NCI-H82 treated with DMSO at 0.1 percent for 48 hours (cell line): ENCODE data around the gene DCC.

ENCODE experiments used
- DNase-seq: peaks from one replicate; lab custom pipeline; 2025; ENCODE audit not compliant: unreplicated experiment; lab: John Stamatoyannopoulos, UW

Gene DCC

DNA sequence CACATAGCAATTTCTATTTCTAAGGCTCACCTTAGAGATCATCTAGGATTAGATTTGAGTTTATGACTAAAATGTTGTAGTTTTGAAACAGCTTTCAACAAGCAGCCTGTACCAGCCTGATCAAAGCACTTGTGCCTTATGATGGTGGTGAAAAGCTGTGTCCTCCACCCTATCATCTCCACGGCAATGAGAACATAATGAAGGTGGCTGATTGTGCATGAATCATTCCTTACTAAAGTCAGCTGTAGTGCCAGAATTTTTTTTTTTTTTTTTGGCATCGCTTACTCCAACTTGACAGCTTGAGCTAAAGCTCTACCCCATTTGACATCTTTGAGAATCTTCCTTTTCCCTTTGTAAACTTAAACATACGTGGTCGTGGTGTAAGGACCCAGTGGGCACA lies 86.0 kb downstream of the DCC start:
- no peak for DNase-seq

- no peak for DNase-seq
These were observed 86.5 kb downstream of the DCC start for GRCh38 chr18:52426462-52426861.

DNA sequence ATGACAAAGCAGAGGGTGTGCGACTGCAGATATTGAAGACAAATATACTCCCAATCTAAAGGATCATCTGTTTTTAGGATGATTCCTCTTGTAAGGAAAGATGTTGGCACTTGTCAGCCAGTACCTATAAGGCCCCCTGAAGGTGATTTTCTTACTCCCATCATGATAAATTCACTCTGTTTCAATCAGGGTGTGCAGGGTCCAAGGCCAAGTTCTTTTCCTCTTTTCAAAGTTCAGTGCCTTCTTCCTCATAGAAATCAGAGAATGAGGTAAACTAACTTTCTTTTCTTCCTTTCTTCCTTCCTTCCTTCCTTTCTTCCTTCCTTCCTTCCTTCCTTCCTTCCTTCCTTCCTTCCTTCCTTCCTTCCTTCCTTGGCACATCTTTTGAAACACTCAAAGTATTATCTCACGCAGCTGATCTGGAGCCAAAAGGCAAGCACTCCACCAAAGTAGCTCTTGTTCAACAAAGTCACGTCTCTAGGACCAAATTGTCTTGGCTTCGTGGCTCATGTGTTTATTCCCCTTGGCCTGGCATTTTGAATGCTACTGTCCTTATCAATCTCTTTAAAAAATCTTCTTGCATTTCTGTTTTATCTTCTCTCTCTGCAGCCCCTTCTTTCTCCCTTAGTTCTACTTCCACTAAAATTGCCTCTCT lies 87.7 kb downstream of the DCC start:
- no peak for DNase-seq

- DNase-seq, result no peak
These were observed 91.7 kb downstream of the DCC start for GRCh38 chr18:52431683-52432082.

DNA sequence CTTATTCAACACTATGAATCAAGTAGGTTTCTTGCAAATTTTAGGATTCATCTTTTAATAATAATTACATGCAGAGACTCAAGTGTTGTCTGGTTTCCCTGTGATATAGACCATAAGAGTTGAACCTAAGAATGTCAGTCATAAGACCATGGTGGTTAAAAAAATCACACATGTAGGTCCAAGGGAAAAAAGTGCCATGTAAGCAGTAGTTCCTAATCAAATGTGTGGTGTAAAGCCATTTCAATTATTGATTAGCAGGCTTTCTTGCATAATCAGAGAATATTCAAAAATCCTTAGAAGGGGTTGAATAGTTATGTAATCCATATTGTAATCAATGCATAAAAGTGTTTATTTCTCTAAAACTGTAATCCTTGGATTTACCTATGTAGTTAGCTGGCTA lies 93.8 kb downstream of the DCC start:
- DNase-seq, result no peak

GRCh38 chr18:52435301-52435700 lies 95.3 kb downstream of the DCC start:
- peak; percentile 81 for DNase-seq

GRCh38 chr18:52437161-52437560 lies 97.2 kb downstream of the DCC start:
- DNase-seq, result peak; percentile 61

GRCh38 chr18:52439457-52439856 lies 99.5 kb downstream of the DCC start:
- no peak for DNase-seq

- no peak for DNase-seq
These were observed 101.8 kb downstream of the DCC start for GRCh38 chr18:52441794-52442193.

GRCh38 chr18:52442686-52443085 lies 102.7 kb downstream of the DCC start:
- DNase-seq, result peak; percentile 52

- no peak for DNase-seq
These were observed 111.3 kb downstream of the DCC start for GRCh38 chr18:52451256-52451655.

- peak; percentile 58 for DNase-seq
These were observed 111.9 kb downstream of the DCC start for GRCh38 chr18:52451851-52452250.

DNA sequence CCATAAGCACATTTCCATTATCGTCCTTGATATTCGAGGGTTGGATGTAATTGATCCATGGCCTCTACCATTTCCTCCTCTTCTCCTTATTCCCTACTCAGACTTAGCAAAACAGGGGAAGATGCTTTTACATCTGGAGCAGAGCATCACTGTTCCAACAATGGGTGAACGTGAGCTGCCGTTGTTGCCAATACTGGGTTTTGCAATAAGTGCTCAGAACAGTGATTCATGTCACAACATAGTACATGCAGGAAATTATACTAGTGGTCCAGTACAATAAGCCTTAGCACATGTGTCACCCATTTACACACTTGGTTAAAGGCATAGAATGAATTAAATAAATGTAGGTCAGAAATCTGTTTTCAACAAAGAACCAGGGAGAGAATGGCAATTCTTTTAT lies 112.4 kb downstream of the DCC start:
- DNase-seq, result no peak

- no peak for DNase-seq
These were observed 119.9 kb downstream of the DCC start for GRCh38 chr18:52459890-52460289.

DNA sequence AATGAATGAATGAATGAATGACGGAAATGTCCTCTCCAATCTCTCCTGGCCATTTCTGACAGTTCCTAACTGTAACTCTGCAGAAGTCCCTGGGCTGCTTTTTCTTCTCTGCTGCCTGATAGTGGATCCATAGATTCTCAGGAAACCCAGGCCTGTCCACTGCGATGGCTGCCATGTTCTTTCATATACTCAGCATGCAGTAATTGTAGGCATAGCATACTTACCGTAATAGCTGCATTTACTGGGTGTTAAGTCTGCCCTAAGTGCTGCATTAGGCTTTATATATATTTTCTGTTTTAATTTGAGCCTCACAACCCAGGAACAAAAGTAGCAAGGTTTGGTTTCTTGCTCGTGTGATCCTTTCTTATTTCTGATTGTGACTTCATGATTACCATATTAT lies 122.9 kb downstream of the DCC start:
- no peak for DNase-seq

GRCh38 chr18:52465391-52465790 lies 125.4 kb downstream of the DCC start:
- DNase-seq, result no peak

GRCh38 chr18:52468496-52468895 lies 128.5 kb downstream of the DCC start:
- no peak for DNase-seq

DNA sequence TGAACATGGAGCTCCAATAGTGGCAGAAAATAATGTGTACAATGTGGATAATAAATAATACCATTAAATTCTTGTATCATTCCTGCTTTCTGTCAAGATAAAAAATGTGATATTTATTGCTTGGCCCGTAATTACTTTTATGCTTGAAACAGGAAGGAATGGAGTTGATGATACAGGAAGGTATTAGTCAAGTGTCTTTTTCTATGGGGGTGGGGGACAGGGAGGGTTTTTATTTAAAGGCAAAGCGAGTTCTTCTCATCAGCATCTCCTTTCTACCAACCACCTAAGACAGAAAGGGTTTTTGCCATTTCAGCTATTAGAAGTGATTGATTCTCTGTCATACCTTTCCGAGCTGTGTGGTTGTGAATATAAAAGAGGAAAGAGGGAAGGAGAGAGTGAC lies 135.3 kb downstream of the DCC start:
- DNase-seq, result no peak

DNA sequence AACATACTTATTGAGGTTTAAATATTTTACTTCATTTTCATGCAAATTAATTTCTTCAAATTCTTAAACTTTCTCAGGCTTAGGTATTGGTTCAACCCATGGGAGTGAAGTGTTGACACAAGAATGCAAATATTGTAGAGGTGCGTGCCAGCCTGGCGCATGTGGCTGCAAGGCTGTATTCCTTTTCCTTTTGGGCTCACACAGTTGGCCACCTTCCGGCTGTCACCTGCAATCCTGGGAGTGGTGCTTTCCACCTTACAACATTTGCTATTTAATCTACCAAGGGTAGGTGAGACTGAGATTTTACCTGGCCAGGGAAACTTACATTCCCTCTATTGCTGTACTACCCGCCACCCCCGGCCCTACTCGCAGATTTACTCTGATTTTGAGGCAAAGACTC lies 141.1 kb downstream of the DCC start:
- DNase-seq, result no peak

- peak; percentile 26 for DNase-seq
These were observed 145.0 kb downstream of the DCC start for GRCh38 chr18:52484977-52485376.

- DNase-seq, result no peak
These were observed 146.1 kb downstream of the DCC start for GRCh38 chr18:52486052-52486451.

DNA sequence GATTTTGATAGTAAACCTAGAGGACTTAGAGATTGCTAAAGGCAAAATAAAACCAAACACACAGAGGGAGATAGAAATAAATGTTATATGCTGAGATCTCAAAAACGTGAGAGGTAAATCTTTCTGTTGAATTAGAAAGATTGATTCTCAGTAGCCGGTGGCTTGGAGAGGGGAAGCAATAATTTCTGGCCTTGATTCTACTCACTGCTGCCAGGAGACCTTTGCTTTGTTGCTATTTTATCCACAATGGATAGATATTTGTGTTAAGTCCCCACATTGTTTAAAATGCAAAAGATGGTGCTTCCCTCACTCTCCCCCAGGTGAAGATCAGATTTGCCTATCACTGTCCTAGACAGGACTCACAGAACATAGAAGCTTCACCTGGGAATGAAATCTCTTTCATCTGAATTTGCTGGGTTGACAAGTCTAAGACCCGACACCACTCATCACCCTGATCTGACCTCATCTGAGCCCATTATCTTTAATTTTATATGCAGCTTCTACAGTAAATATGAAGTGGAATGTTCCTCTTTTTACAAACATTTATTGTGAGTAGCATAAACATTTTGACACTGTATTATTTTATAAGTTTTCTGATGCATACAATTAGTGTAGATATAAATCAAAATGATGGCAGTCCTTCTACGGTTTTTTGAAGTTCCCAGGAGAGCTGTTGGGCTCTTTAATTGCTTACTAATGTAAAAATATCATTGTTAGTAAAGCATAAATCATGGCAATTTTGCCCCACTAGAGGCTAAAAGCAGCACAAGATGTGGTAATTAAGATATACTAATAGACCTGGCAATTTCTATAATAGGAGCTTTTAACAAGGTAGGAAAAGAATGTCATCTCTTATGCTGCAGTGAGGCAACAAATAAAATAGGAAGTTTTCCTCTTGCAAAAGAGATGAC lies 149.7 kb downstream of the DCC start:
- no peak for DNase-seq
